Neural progenitor cell (in vitro differentiated cells): ENCODE data around the gene IPO9. TPM values are rescaled to one million over a fixed set of nuclear protein-coding genes. Genes with fewer than 3 reads are reported as not detected.

Experiments
- DNase-seq: peaks from one replicate; pipeline ENCODE4 v3.0.0-alpha.2; 2016; ENCODE audit warnings: low spot score
- H2AFZ ChIP-seq: fragments of 200-600 bp; sonication (generic); replicated peaks from 2 replicates; pipeline ENCODE4 v1.6.1; 2016; ENCODE audit warnings: antibody characterized with exemption
- H3F3A ChIP-seq: fragments of 200-600 bp; sonication (generic); 2 replicates; pipeline ENCODE4 v1.6.1; 2016; ENCODE audit warnings: antibody characterized with exemption, low read depth
- H3K27ac ChIP-seq: fragments of 200-600 bp; sonication (generic); 2 replicates; pipeline ENCODE4 v1.5.1; 2016; ENCODE audit warnings: mild to moderate bottlenecking
- H3K27me3 ChIP-seq: fragments of 200-600 bp; sonication (generic); 2 replicates; pipeline ENCODE4 v1.6.1; 2016; ENCODE audit warnings: mild to moderate bottlenecking, moderate library complexity
- H3K36me3 ChIP-seq: fragments of 200-600 bp; sonication (generic); 2 replicates; pipeline ENCODE4 v1.5.1; 2016
- H3K4me1 ChIP-seq: fragments of 200-600 bp; sonication (generic); 2 replicates; pipeline ENCODE4 v1.6.1; 2016; ENCODE audit warnings: mixed run types
- H3K4me2 ChIP-seq: fragments of 200-600 bp; sonication (generic); 2 replicates; pipeline ENCODE4 v1.6.1; 2016
- H3K4me3 ChIP-seq: fragments of 200-600 bp; sonication (generic); 2 replicates; pipeline ENCODE4 v1.5.1; 2016
- H3K79me2 ChIP-seq: fragments of 200-600 bp; sonication (generic); 2 replicates; pipeline ENCODE4 v1.6.1; 2016; ENCODE audit warnings: low read depth
- H3K9ac ChIP-seq: fragments of 200-600 bp; sonication (generic); 2 replicates; pipeline ENCODE4 v1.6.1; 2016
- H3K9me3 ChIP-seq: fragments of 200-600 bp; sonication (generic); 2 replicates; pipeline ENCODE4 v1.5.1; 2016; ENCODE audit warnings: low read depth
- H4K20me1 ChIP-seq: fragments of 200-600 bp; sonication (generic); 2 replicates; pipeline ENCODE4 v1.6.1; 2016; ENCODE audit warnings: low read depth
- H3K27ac Mint-ChIP-seq: 3 replicates; pipeline ENCODE4 v1.8.0; 2021; ENCODE audit warnings: mixed read lengths
- H3K27me3 Mint-ChIP-seq: 2 replicates; pipeline ENCODE4 v1.8.0; 2022; ENCODE audit warnings: low read depth, mild to moderate bottlenecking, inconsistent platforms, moderate library complexity, mixed read lengths; ENCODE audit not compliant: insufficient read depth
- H3K36me3 Mint-ChIP-seq: 3 replicates; pipeline ENCODE4 v1.8.0; 2021; ENCODE audit warnings: mixed read lengths
- H3K4me1 Mint-ChIP-seq: 3 replicates; pipeline ENCODE4 v1.8.0; 2021; ENCODE audit warnings: mixed read lengths
- H3K4me3 Mint-ChIP-seq: 3 replicates; pipeline ENCODE4 v1.8.0; 2021; ENCODE audit warnings: mild to moderate bottlenecking, moderate library complexity, mixed read lengths
- H3K9me3 Mint-ChIP-seq: 3 replicates; pipeline ENCODE4 v1.8.0; 2020; ENCODE audit warnings: mixed read lengths
- EZH2 ChIP-seq: fragments of 200-600 bp; sonication (generic); IDR thresholded peaks from 2 replicates; pipeline ENCODE4 v1.6.1; 2017; ENCODE audit warnings: antibody characterized with exemption, mild to moderate bottlenecking, moderate library complexity
- EZH2phosphoT487 ChIP-seq: fragments of 200-600 bp; sonication (generic); IDR thresholded peaks from 2 replicates; pipeline ENCODE4 v1.6.1; 2017; ENCODE audit warnings: antibody characterized with exemption
- total RNA-seq: library from RNA; depleted of rRNA; stranded (reverse); fragments of >200 nt; gene quantifications from 2 replicates; pipeline ENCODE4 v1.2.3, GENCODE V29; 2015; ENCODE audit warnings: low replicate concordance
- TF ChIP-seq, protein P1 (sequence below): fragments of 200-600 bp; sonication (generic); IDR thresholded peaks from 2 replicates; pipeline ENCODE4 v1.5.1; 2017; ENCODE audit warnings: antibody characterized with exemption, mild to moderate bottlenecking

The IPO9 gene
- total RNA-seq, 1 donor from 2014 or later, result 63.2 TPM

DNA sequence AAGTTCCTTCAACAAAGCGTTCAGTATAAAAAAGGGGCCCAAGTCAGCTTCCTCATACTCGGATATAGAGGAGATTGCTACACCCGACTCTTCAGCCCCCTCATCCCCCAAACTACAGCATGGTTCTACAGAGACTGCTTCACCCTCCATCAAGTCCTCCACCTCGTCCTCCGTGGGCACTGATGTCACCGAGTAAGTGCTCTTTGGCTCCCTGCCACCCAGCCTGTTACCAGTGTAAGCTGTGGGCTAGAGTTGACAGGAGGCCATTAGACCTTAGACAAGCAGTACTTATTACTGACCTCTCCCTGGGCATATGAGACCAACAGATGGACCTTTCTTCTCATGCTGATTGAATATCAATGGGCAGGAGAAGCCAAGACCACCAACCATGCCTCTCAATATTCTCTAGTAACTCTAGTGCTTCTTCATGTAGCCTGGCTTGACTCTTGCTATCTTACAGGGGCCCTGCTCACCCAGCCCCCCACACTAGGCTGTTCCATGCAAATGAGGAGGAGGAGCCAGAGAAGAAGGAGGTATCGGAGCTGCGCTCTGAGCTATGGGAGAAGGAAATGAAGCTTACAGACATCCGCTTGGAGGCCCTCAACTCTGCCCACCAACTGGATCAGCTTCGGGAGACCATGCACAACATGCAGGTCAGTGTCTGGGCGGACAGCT, 20.9 kb upstream of the IPO9 start:
- H3K9me3 Mint-ChIP-seq, result no peaks in the 10 kb centered on the region
- Histone ChIP-seq H3K36me3 (peaks cover 31% of the 10 kb centered on the region), H2AFZ (no peak overlapping the region), H3K4me3 (no peak overlapping the region), H4K20me1 (peaks cover 5% of the 10 kb centered on the region), H3K27me3 (no peaks in the 10 kb centered on the region), H3K9ac (no peak overlapping the region), H3K27ac (no peak overlapping the region), H3K79me2 (no peaks in the 10 kb centered on the region), H3K4me2 (no peak overlapping the region), H3K9me3 (no peaks in the 10 kb centered on the region), H3F3A (peaks cover 19% of the 10 kb centered on the region), H3K4me1 (no peaks in the 10 kb centered on the region)
- peaks cover 4% of the 10 kb centered on the region for H3K27me3 Mint-ChIP-seq
- no peak for DNase-seq
- TF ChIP-seq EZH2phosphoT487, result no peak
- TF ChIP-seq, protein P1, sequence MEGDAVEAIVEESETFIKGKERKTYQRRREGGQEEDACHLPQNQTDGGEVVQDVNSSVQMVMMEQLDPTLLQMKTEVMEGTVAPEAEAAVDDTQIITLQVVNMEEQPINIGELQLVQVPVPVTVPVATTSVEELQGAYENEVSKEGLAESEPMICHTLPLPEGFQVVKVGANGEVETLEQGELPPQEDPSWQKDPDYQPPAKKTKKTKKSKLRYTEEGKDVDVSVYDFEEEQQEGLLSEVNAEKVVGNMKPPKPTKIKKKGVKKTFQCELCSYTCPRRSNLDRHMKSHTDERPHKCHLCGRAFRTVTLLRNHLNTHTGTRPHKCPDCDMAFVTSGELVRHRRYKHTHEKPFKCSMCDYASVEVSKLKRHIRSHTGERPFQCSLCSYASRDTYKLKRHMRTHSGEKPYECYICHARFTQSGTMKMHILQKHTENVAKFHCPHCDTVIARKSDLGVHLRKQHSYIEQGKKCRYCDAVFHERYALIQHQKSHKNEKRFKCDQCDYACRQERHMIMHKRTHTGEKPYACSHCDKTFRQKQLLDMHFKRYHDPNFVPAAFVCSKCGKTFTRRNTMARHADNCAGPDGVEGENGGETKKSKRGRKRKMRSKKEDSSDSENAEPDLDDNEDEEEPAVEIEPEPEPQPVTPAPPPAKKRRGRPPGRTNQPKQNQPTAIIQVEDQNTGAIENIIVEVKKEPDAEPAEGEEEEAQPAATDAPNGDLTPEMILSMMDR, result no peak
- H3K36me3 Mint-ChIP-seq, result peaks cover 64% of the 10 kb centered on the region
- H3K4me1 Mint-ChIP-seq, result no peaks in the 10 kb centered on the region
- H3K27ac Mint-ChIP-seq, result peak overlapping the region; percentile 55
- no peak overlapping the region for H3K4me3 Mint-ChIP-seq

- Histone ChIP-seq H3K36me3 (peaks cover 32% of the 10 kb centered on the region), H3K4me3 (no peak overlapping the region), H3F3A (peaks cover 21% of the 10 kb centered on the region), H2AFZ (no peak overlapping the region), H4K20me1 (peaks cover 5% of the 10 kb centered on the region), H3K79me2 (no peaks in the 10 kb centered on the region), H3K27me3 (no peaks in the 10 kb centered on the region), H3K9ac (no peak overlapping the region), H3K9me3 (no peaks in the 10 kb centered on the region), H3K4me2 (no peak overlapping the region), H3K27ac (no peak overlapping the region), H3K4me1 (no peaks in the 10 kb centered on the region)
- H3K27me3 Mint-ChIP-seq, result peaks cover 4% of the 10 kb centered on the region
- TF ChIP-seq EZH2 (no peak), EZH2phosphoT487 (no peak)
- TF ChIP-seq, protein P1, result no peak
- DNase-seq, result no peak
- peaks cover 65% of the 10 kb centered on the region for H3K36me3 Mint-ChIP-seq
- H3K4me1 Mint-ChIP-seq, result no peaks in the 10 kb centered on the region
- H3K4me3 Mint-ChIP-seq, result no peak overlapping the region
- no peak overlapping the region for H3K27ac Mint-ChIP-seq
- no peaks in the 10 kb centered on the region for H3K9me3 Mint-ChIP-seq
Measured at GRCh38 chr1:201808633-201808990, 20.3 kb upstream of the IPO9 start.

DNA sequence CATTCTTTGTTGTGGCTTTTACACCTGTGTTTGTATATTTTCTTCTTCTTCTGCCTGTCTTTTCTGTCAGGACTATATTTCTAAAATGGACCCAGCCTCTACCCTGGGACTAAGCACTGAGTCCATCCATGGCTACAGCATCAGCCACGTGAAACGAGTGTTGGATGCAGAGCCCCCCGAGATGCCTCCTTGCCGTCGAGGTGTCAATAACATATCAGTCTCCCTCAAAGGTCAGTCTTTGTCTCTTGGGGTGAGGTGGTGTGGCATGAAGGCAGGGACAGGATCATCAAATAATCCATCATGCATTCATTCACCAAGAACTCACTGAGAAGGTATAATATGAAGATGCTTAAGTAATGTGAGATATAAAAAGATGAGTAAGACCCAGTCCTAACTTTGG, 19.1 kb upstream of the IPO9 start:
- no peak for DNase-seq
- no peaks in the 10 kb centered on the region for H3K27me3 ChIP-seq
- no peak overlapping the region for H3K4me3 ChIP-seq
- no peak overlapping the region for H3K27ac Mint-ChIP-seq
- H3K4me1 Mint-ChIP-seq, result no peaks in the 10 kb centered on the region
- no peaks in the 10 kb centered on the region for H3K79me2 ChIP-seq
- TF ChIP-seq EZH2phosphoT487 (no peak), EZH2 (no peak)
- TF ChIP-seq, protein P1, result no peak
- H3K9me3 ChIP-seq, result no peaks in the 10 kb centered on the region
- no peak overlapping the region for H3K4me2 ChIP-seq
- peaks cover 25% of the 10 kb centered on the region for H3F3A ChIP-seq
- no peaks in the 10 kb centered on the region for H4K20me1 ChIP-seq
- H3K36me3 ChIP-seq, result peaks cover 42% of the 10 kb centered on the region
- H3K27ac ChIP-seq, result no peak overlapping the region
- H2AFZ ChIP-seq, result no peak overlapping the region
- peaks cover 4% of the 10 kb centered on the region for H3K27me3 Mint-ChIP-seq
- peaks cover 58% of the 10 kb centered on the region for H3K36me3 Mint-ChIP-seq
- H3K4me3 Mint-ChIP-seq, result no peak overlapping the region
- H3K9me3 Mint-ChIP-seq, result no peaks in the 10 kb centered on the region
- H3K4me1 ChIP-seq, result no peaks in the 10 kb centered on the region
- no peak overlapping the region for H3K9ac ChIP-seq
